HepG2 (cell line): Measurements from ENCODE around the gene PLXND1. TPM values are rescaled to one million over a fixed set of nuclear protein-coding genes. Genes with fewer than 3 reads are reported as not detected.

ENCODE experiments used
- ELF3 ChIP-seq: IDR thresholded peaks from 2 replicates; pipeline ENCODE4 v1.6.1; 2016; ENCODE audit warnings: missing genetic modification reagents, missing compliant biosample characterization
- ETV6 ChIP-seq: sonication (generic); formaldehyde crosslinking; conservative IDR thresholded peaks from 2 replicates; pipeline ENCODE4 v1.4.0; 2020; ENCODE audit warnings: missing genetic modification reagents
- FOXJ3 ChIP-seq: sonication (generic); formaldehyde crosslinking; IDR thresholded peaks from 2 replicates; pipeline ENCODE4 v1.4.0; 2020; ENCODE audit warnings: missing genetic modification reagents, mild to moderate bottlenecking, borderline replicate concordance
- FOXK1 ChIP-seq: sonication (generic); formaldehyde crosslinking; IDR thresholded peaks from 2 replicates; pipeline ENCODE4 v1.4.0; 2020; ENCODE audit warnings: low read depth, missing genetic modification reagents, borderline replicate concordance
- HNRNPH1 ChIP-seq: fragments of 200-400 bp; formaldehyde crosslinking; optimal IDR thresholded peaks from 2 replicates; pipeline ENCODE3; 2017; ENCODE audit warnings: mild to moderate bottlenecking, low read depth, low read length
- KDM5A ChIP-seq: fragments of 200-600 bp; sonication (generic); IDR thresholded peaks from 2 replicates; pipeline ENCODE4 v1.7.0; 2018; ENCODE audit warnings: antibody characterized with exemption, mild to moderate bottlenecking, low read length, borderline replicate concordance
- KDM6A ChIP-seq: IDR thresholded peaks from 2 replicates; pipeline ENCODE4 v1.6.1; 2016; ENCODE audit warnings: low read depth
- NFE2L1 ChIP-seq: sonication (generic); formaldehyde crosslinking; IDR thresholded peaks from 2 replicates; pipeline ENCODE4 v1.4.0; 2020; ENCODE audit warnings: missing genetic modification reagents, mild to moderate bottlenecking, borderline replicate concordance
- PHF20 ChIP-seq: sonication (generic); formaldehyde crosslinking; IDR thresholded peaks from 2 replicates; pipeline ENCODE4 v1.5.0; 2020; ENCODE audit warnings: mild to moderate bottlenecking, missing genetic modification reagents
- PRMT3 ChIP-seq: sonication (generic); formaldehyde crosslinking; IDR thresholded peaks from 2 replicates; pipeline ENCODE4 v1.8.1; 2022; ENCODE audit warnings: low read depth, mild to moderate bottlenecking, moderate library complexity, missing genetic modification reagents, borderline replicate concordance
- PRPF4 ChIP-seq: fragments of 200-400 bp; formaldehyde crosslinking; IDR thresholded peaks from 2 replicates; pipeline ENCODE4 v1.6.1; 2016; ENCODE audit warnings: low read length, low read depth; ENCODE audit not compliant: poor library complexity, severe bottlenecking
- SAP130 ChIP-seq: IDR thresholded peaks from 2 replicates; pipeline ENCODE4 v1.6.1; 2016; ENCODE audit warnings: low read depth
- ZBTB33 ChIP-seq: sonication (generic); formaldehyde crosslinking; IDR thresholded peaks from 2 replicates; pipeline ENCODE4 v1.4.0; 2020; ENCODE audit warnings: missing genetic modification reagents
- ZGPAT ChIP-seq: IDR thresholded peaks from 2 replicates; pipeline ENCODE4 v1.6.1; 2016; ENCODE audit warnings: mild to moderate bottlenecking
- ZKSCAN5 ChIP-seq: sonication (generic); formaldehyde crosslinking; IDR thresholded peaks from 2 replicates; pipeline ENCODE4 v1.5.1; 2020; ENCODE audit warnings: mild to moderate bottlenecking, missing genetic modification reagents
- ZNF138 ChIP-seq: sonication (generic); formaldehyde crosslinking; IDR thresholded peaks from 2 replicates; pipeline ENCODE4 v1.5.0; 2020; ENCODE audit warnings: mild to moderate bottlenecking, low read depth, missing genetic modification reagents
- ZNF496 ChIP-seq: sonication (generic); formaldehyde crosslinking; IDR thresholded peaks from 2 replicates; pipeline ENCODE4 v1.8.1; 2023; ENCODE audit warnings: mild to moderate bottlenecking, moderate library complexity, missing genetic modification reagents; ENCODE audit not compliant: insufficient replicate concordance
- ZNF549 ChIP-seq: sonication (generic); formaldehyde crosslinking; IDR thresholded peaks from 2 replicates; pipeline ENCODE4 v1.5.0; 2020; ENCODE audit warnings: missing genetic modification reagents
- ZNF570 ChIP-seq: sonication (generic); formaldehyde crosslinking; IDR thresholded peaks from 2 replicates; pipeline ENCODE4 v1.4.0; 2020; ENCODE audit warnings: mild to moderate bottlenecking, missing genetic modification reagents, borderline replicate concordance
- ZNF597 ChIP-seq: sonication (generic); formaldehyde crosslinking; IDR thresholded peaks from 2 replicates; pipeline ENCODE4 v1.5.0; 2020; ENCODE audit warnings: missing genetic modification reagents
- ZXDC ChIP-seq: sonication (generic); formaldehyde crosslinking; IDR thresholded peaks from 2 replicates; pipeline ENCODE4 v1.5.0; 2020; ENCODE audit warnings: mild to moderate bottlenecking, missing genetic modification reagents
- polyA plus RNA-seq, 8 experiments: library from polyadenylated mRNA; depleted of rRNA in 3 of 8; stranded (reverse) in 7 of 8; unstranded in 1 of 8; fragments of >200 nt; fragmentation: Illumina TruSeq in 4 of 8; extraction: Trizol in 4 of 8; gene quantifications; 2 replicates each; pipeline versions ENCODE4 v1.2.1 to v1.2.3, GENCODE V29; 2011 to 2016; ENCODE audit warnings: low read depth in 4 of 8, missing spikeins in 1 of 8, mixed read lengths in 1 of 8; ENCODE audit not compliant: insufficient read depth in 1 of 8
- total RNA-seq, 5 experiments: library from RNA; depleted of rRNA; stranded (reverse); fragments of >200 nt; fragmentation: Illumina TruSeq; extraction: Trizol; gene quantifications; 2 replicates each; pipeline ENCODE4 v1.2.3, GENCODE V29; 2016; ENCODE audit warnings: low read depth in 1 of 5

Gene PLXND1
- total and polyA plus RNA-seq, 2 of the 13 experiments (the other 11 are each of a cell fraction or from before 2014, with no cell fraction given) = 15.9 to 42.0 TPM

- TF ChIP-seq ZNF597 (CRISPR knock-in tag) (no peak), ETV6 (no peak), KDM6A (CRISPR knock-in tag) (no peak), KDM5A (no peak), ZBTB33 (CRISPR knock-in tag) (no peak), ZNF138 (CRISPR knock-in tag) (no peak), NFE2L1 (CRISPR knock-in tag) (no peak), ZNF496 (CRISPR knock-in tag) (no peak), PRPF4 (no peak), ZGPAT (no peak), ZXDC (no peak), FOXK1 (CRISPR knock-in tag) (no peak), SAP130 (CRISPR knock-in tag) (peak; percentile 31), HNRNPH1 (no peak), PHF20 (CRISPR knock-in tag) (0 out of 2 replicates have a peak, but pooled peaks have one; percentile 6), ZNF570 (CRISPR knock-in tag) (no peak), ZNF549 (CRISPR knock-in tag) (no peak), ELF3 (CRISPR knock-in tag) (no peak), ZKSCAN5 (CRISPR knock-in tag) (no peak), FOXJ3 (CRISPR knock-in tag) (no peak), PRMT3 (no peak)
Measured at GRCh38 chr3:129597087-129597999, 9.1 kb downstream of the PLXND1 start (continued).
